Activated T-cell treated with anti-CD3 and anti-CD28 coated beads, Interleukin-2, amount 50 U/mL, for 72 hours (primary cell): ENCODE data around the gene PHPT1. TPM values are rescaled to one million over a fixed set of nuclear protein-coding genes. Genes with fewer than 3 reads are reported as not detected.

ENCODE experiments used
- ATAC-seq, 2 donors: fragments of 150-1000 bp; cut with Tn5 transposase; replicated peaks in 1 of 2; 2 replicates each; pipeline ENCODE4 v1.10.0; 2021; ENCODE audit warnings: moderate library complexity in 2 of 2, mild to moderate bottlenecking in 1 of 2
- DNase-seq, 2 donors: peaks; one replicate each; pipeline ENCODE4 v3.0.0; 2021 to 2022; ENCODE audit warnings: mixed read lengths in 1 of 2
- H3K27ac Mint-ChIP-seq: one replicate; pipeline ENCODE4 v1.8.0; 2022; ENCODE audit warnings: mild to moderate bottlenecking, moderate library complexity, mixed read lengths
- H3K27me3 Mint-ChIP-seq: one replicate; pipeline ENCODE4 v1.8.0; 2022; ENCODE audit warnings: low read depth, mixed read lengths
- H3K36me3 Mint-ChIP-seq, 2 donors: one replicate each; pipeline ENCODE4 v1.8.0; 2022; ENCODE audit warnings: mixed read lengths in 2 of 2, mild to moderate bottlenecking in 1 of 2; ENCODE audit not compliant: insufficient read depth in 2 of 2
- H3K4me1 Mint-ChIP-seq: one replicate; pipeline ENCODE4 v1.8.0; 2022; ENCODE audit warnings: low read depth, mixed read lengths
- H3K4me3 Mint-ChIP-seq, 2 donors: one replicate each; pipeline ENCODE4 v1.8.0; 2022; ENCODE audit warnings: mild to moderate bottlenecking in 2 of 2, mixed read lengths in 2 of 2, moderate library complexity in 2 of 2
- H3K9me3 Mint-ChIP-seq, 2 donors: one replicate each; pipeline ENCODE4 v1.8.0; 2022; ENCODE audit warnings: mixed read lengths in 2 of 2
- total RNA-seq, 2 donors: library from RNA; stranded (reverse); gene quantifications; one replicate each; pipeline ENCODE4 v1.2.3, GENCODE V29; 2022

Gene PHPT1
- total RNA-seq, 2 donors from 2014 or later, result 95.7 to 111 TPM

DNA sequence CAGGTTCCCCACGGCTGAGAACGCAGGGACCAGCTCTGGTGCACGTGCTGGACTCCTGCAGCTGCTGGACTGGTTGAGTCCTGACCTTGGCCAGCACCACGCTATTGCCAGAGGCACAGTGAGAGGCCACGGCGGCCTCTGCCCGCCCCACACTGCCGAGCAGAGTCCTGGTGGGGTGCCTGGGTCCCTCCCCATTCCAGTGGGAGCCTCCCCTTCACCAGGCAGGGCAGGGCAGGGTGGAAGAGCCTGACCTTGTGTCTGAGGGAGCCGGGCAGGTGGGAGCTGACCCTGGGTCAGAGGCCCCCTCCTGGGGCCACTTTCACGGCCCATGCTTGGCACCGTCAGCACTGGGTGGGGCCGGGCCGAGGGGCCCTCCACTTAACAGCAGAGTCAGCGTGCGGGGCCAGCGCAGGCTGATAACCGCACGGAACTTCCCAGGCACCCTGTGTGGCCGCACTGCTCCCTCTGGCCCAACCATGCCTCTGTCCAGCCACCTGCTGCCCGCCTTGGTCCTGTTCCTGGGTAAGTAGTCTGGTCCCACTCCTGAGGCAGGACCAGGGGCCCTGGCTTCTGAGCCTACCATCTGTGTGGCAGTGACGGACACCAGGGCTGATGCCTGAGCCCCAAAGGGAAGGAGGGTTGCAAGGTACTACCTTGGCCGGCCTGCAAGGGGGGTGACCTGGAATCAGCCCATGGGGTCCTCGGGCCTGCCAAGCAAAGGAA, 2.9 kb downstream of the PHPT1 start, which contains the start of gene MAMDC4:
Gene MAMDC4 (plus strand): TSS at position 406 of the 723 bp plus-strand sequence. CDS start 71 bp downstream, at position 477.
- no peaks in the 10 kb centered on the region for H3K27me3 Mint-ChIP-seq
- ATAC-seq (no peak), DNase-seq (no peak)
- peaks cover 16% of the 10 kb centered on the region for H3K4me1 Mint-ChIP-seq
- peak within 1 kb of the TSS; percentile 27 to 46 for H3K4me3 Mint-ChIP-seq
- H3K27ac Mint-ChIP-seq, result no peak within 1 kb of the TSS
- no peaks in the 10 kb centered on the region for H3K9me3 Mint-ChIP-seq
- H3K36me3 Mint-ChIP-seq, result peaks cover 3 to 4% of the 10 kb centered on the region in 2 donors

GRCh38 chr9:136852664-136853595, 3.7 kb downstream of the PHPT1 start:
- Mint-ChIP-seq H3K27ac (no peak overlapping the region), H3K9me3 (no peaks in the 10 kb centered on the region), H3K4me3 (no peak overlapping the region), H3K4me1 (peaks cover 8% of the 10 kb centered on the region), H3K27me3 (no peaks in the 10 kb centered on the region), H3K36me3 (peaks cover 1 to 2% of the 10 kb centered on the region in 2 donors)
- peak in 1 of 2 donors; percentile 1 for DNase-seq
- no peak for ATAC-seq

- DNase-seq (peak in 1 of 2 donors; percentile 1), ATAC-seq (no peak)
Measured at GRCh38 chr9:136853596-136854112, 4.4 kb downstream of the PHPT1 start.

GRCh38 chr9:136854113-136854841, 5.1 kb downstream of the PHPT1 start:
- H3K9me3 Mint-ChIP-seq, result no peaks in the 10 kb centered on the region
- no peaks in the 10 kb centered on the region for H3K36me3 Mint-ChIP-seq
- H3K27ac Mint-ChIP-seq, result no peak overlapping the region
- no peak overlapping the region for H3K4me3 Mint-ChIP-seq
- peaks cover 8% of the 10 kb centered on the region for H3K4me1 Mint-ChIP-seq
- ATAC-seq, result no peak
- DNase-seq, result no peak
- H3K27me3 Mint-ChIP-seq, result no peaks in the 10 kb centered on the region

More at GRCh38 chr9:136853596-136854112, 4.4 kb downstream of the PHPT1 start:
- H3K27ac Mint-ChIP-seq, result no peak overlapping the region
- no peaks in the 10 kb centered on the region for H3K9me3 Mint-ChIP-seq
- H3K36me3 Mint-ChIP-seq, result no peaks in the 10 kb centered on the region
- peaks cover 8% of the 10 kb centered on the region for H3K4me1 Mint-ChIP-seq
- no peaks in the 10 kb centered on the region for H3K27me3 Mint-ChIP-seq
- no peak overlapping the region for H3K4me3 Mint-ChIP-seq

- no peak for DNase-seq
- Mint-ChIP-seq H3K27me3 (no peaks in the 10 kb centered on the region), H3K27ac (no peak overlapping the region), H3K9me3 (no peaks in the 10 kb centered on the region), H3K4me3 (no peak overlapping the region), H3K4me1 (peaks cover 5% of the 10 kb centered on the region), H3K36me3 (no peaks in the 10 kb centered on the region)
- ATAC-seq, result no peak
Measured at GRCh38 chr9:136854842-136855460, 5.7 kb downstream of the PHPT1 start.

- ATAC-seq, result no peak
- Mint-ChIP-seq H3K4me1 (peaks cover 3% of the 10 kb centered on the region), H3K9me3 (no peaks in the 10 kb centered on the region), H3K27me3 (no peaks in the 10 kb centered on the region), H3K36me3 (no peaks in the 10 kb centered on the region), H3K27ac (no peak overlapping the region), H3K4me3 (no peak overlapping the region)
- DNase-seq, result no peak
Measured at GRCh38 chr9:136855461-136856078, 6.4 kb downstream of the PHPT1 start.

DNA sequence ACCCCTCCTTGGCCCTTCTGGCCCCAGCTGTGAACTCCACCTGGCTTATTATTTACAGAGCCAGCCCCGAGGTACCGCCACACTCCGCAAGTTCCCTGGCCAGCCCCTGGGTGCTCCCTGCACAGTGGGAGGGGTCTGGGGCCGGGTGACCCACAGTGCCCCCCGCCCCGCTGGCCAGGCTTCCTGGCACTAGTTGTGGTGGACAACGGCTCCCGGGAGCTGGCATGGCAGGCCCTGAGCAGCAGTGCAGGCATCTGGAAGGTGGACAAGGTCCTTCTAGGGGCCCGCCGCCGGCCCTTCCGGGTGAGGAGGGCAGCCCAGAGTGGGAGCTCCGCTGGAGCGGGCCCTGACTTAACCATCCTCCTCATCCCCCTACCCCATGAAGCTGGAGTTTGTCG, 6.9 kb downstream of the PHPT1 start:
- no peaks in the 10 kb centered on the region for H3K9me3 Mint-ChIP-seq

DNA sequence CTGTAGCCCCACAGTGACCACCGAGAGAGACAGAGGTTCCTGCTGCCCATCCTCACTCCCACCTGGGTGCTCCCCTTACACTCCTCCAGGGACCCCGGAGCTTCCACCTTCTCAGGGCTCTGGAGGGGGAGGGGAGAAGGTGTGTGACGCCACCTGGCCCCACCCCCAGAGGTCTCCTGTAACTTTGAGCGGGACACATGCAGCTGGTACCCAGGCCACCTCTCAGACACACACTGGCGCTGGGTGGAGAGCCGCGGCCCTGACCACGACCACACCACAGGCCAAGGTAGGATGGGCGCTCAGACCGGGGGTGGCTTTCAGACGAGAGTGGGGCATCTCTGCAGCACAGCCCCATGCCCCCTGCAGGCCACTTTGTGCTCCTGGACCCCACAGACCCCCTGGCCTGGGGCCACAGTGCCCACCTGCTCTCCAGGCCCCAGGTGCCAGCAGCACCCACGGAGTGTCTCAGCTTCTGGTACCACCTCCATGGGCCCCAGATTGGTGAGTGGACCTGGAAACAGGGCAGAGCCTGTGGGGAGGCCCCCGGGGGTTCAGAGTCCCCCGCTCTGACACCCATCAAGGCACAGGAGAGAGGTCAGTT, 7.4 kb downstream of the PHPT1 start:
- H3K27ac Mint-ChIP-seq, result no peak overlapping the region
- H3K4me3 Mint-ChIP-seq, result no peak overlapping the region
- DNase-seq (no peak), ATAC-seq (no peak)
- no peaks in the 10 kb centered on the region for H3K36me3 Mint-ChIP-seq
- no peaks in the 10 kb centered on the region for H3K9me3 Mint-ChIP-seq
- no peaks in the 10 kb centered on the region for H3K27me3 Mint-ChIP-seq
- H3K4me1 Mint-ChIP-seq, result peaks cover 4% of the 10 kb centered on the region

More for the DNA sequence above, 6.9 kb downstream of the PHPT1 start:
- DNase-seq (no peak), ATAC-seq (no peak)
- H3K27me3 Mint-ChIP-seq, result no peaks in the 10 kb centered on the region
- H3K4me3 Mint-ChIP-seq, result no peak overlapping the region
- no peak overlapping the region for H3K27ac Mint-ChIP-seq
- H3K4me1 Mint-ChIP-seq, result peaks cover 4% of the 10 kb centered on the region
- H3K36me3 Mint-ChIP-seq, result no peaks in the 10 kb centered on the region

- Mint-ChIP-seq H3K27ac (no peak overlapping the region), H3K27me3 (no peaks in the 10 kb centered on the region), H3K9me3 (no peaks in the 10 kb centered on the region), H3K36me3 (peaks cover 0 to 2% of the 10 kb centered on the region in 2 donors), H3K4me3 (no peak overlapping the region), H3K4me1 (peaks cover 4% of the 10 kb centered on the region)
- ATAC-seq, result no peak
- DNase-seq, result no peak
Measured at GRCh38 chr9:136857166-136857565, 8.0 kb downstream of the PHPT1 start.

DNA sequence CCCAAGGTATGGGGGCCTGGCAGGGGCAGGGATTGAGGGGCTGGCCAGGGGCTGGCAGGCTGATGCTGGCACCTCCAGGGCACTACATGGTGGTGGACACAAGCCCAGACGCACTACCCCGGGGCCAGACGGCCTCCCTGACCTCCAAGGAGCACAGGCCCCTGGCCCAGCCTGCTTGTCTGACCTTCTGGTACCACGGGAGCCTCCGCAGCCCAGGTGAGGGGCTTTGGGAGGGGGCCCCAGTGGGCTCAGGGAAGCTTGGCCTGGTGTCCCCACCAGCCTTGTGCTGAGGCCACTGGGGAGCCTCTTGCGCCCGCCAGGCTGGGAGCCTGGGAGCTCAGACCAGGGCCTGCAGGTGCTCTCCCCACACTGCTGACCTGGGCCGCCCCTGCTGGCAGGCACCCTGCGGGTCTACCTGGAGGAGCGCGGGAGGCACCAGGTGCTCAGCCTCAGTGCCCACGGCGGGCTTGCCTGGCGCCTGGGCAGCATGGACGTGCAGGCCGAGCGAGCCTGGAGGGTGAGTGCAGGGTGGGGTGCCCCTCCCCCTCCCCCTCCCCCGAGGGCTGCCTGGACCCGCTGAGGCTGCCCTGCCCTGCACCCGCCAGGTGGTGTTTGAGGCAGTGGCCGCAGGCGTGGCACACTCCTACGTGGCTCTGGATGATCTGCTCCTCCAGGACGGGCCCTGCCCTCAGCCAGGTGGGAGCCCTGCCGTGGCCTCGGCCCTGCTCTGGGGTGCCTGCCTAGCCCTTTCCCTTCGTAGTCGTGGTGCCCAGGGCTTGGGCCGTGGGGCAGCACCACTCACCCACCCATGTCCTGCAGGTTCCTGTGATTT, 8.6 kb downstream of the PHPT1 start:
- no peak overlapping the region for H3K27ac Mint-ChIP-seq
- peaks cover 0 to 4% of the 10 kb centered on the region in 2 donors for H3K36me3 Mint-ChIP-seq
- peaks cover 4% of the 10 kb centered on the region for H3K4me1 Mint-ChIP-seq
- no peak overlapping the region for H3K4me3 Mint-ChIP-seq
- no peaks in the 10 kb centered on the region for H3K9me3 Mint-ChIP-seq
- no peak for ATAC-seq
- no peaks in the 10 kb centered on the region for H3K27me3 Mint-ChIP-seq
- no peak for DNase-seq

DNA sequence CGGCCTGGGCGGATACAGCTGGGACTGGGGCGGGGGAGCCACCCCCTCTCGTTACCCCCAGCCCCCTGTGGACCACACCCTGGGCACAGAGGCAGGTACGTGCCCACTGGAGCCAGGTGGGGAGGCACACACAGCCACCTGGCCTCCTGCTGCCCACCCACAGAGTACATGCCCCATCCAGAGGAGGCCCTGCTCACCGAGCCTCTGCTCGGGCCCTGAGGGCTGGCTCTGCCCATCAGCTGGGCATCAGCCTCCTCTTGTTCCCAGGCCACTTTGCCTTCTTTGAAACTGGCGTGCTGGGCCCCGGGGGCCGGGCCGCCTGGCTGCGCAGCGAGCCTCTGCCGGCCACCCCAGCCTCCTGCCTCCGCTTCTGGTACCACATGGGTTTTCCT, 9.2 kb downstream of the PHPT1 start:
- Mint-ChIP-seq H3K27me3 (no peaks in the 10 kb centered on the region), H3K4me3 (no peak overlapping the region), H3K27ac (no peak overlapping the region), H3K9me3 (no peaks in the 10 kb centered on the region), H3K4me1 (peaks cover 4% of the 10 kb centered on the region), H3K36me3 (peaks cover 2 to 4% of the 10 kb centered on the region in 2 donors)
- ATAC-seq (no peak), DNase-seq (no peak)
